Fibroblast of pulmonary artery (primary cell): ENCODE data around the gene PAM16.
A peak's percentile ranks its signal among the peaks of the same experiment; 100 is the strongest.

Experiments used
- DNase-seq: peaks from one replicate; pipeline ENCODE4 v3.0.0-alpha.2; 2010; ENCODE audit warnings: low read depth
- H3K4me3 ChIP-seq: replicated peaks from 2 replicates; pipeline ENCODE4 v1.5.1; 2011; ENCODE audit warnings: low read depth, mild to moderate bottlenecking, control low read depth, low read length, moderate library complexity
- CTCF ChIP-seq: IDR thresholded peaks from 2 replicates; pipeline ENCODE4 v1.5.1; 2011; ENCODE audit warnings: mild to moderate bottlenecking, control low read depth, low read length, inconsistent platforms; ENCODE audit errors: missing control alignments

PAM16 gene

GRCh38 chr16:4332083-4332482 is 19.0 kb downstream of the PAM16 start:
- H3K4me3 ChIP-seq = no peak overlapping the region
- TF ChIP-seq CTCF = no peak

GRCh38 chr16:4330277-4330874 is 20.7 kb downstream of the PAM16 start:
- no peak overlapping the region for H3K4me3 ChIP-seq
- peak; percentile 98 for TF ChIP-seq CTCF
- DNase-seq = peak; percentile 77

More at GRCh38 chr16:4332083-4332482, 19.0 kb downstream of the PAM16 start:
- no peak for DNase-seq

- H3K4me3 ChIP-seq = no peak overlapping the region
- no peak for TF ChIP-seq CTCF
- DNase-seq = no peak
Observed at GRCh38 chr16:4328782-4329775, 22.0 kb downstream of the PAM16 start.

GRCh38 chr16:4328046-4328781 is 22.9 kb downstream of the PAM16 start:
- peak; percentile 63 for TF ChIP-seq CTCF
- DNase-seq = peak; percentile 82
- H3K4me3 ChIP-seq = peak overlapping the region; percentile 45

- H3K4me3 ChIP-seq = peak overlapping the region; percentile 45
- no peak for DNase-seq
- no peak for TF ChIP-seq CTCF
Observed at GRCh38 chr16:4327386-4328045, 23.6 kb downstream of the PAM16 start.

GRCh38 chr16:4325253-4325758 is 25.8 kb downstream of the PAM16 start:
- no peak for DNase-seq
- H3K4me3 ChIP-seq = no peak overlapping the region
- TF ChIP-seq CTCF = no peak
